ENCODE data around the gene BRD4. TPM values are rescaled to one million over a fixed set of nuclear protein-coding genes. Genes with fewer than 3 reads are reported as not detected.

Gene BRD4
- total RNA-seq, 1 donor from 2014 or later, result 129 TPM

DNA sequence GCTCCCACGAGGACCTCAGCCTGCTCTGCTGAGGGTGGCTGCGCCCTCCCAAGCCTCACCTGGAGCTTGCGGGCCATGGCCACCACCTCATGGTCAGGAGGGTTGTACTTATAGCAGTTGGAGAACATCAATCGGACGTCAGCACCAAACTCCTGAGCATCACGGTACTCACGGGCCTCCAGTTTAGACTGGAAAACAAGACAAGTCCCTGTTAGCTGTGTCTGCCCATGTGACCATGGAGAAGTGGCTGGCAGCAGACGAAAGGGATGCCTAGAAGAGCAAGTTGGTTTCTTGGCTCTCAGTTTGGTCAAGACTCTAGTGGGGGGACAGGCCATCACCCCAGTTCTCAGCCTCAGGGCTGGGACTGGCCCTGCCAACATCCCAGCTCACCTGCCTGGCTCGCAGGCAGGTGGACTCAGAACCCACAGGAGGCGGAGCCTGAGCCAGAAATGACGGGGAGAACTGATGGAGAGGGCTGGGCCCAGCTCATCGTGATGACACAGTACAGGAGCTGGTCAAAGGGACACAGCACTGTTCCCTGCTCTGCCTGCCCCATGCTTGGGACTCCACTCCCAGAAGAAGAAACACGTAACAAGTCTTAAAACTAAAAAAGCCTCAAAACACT, 68.9 kb downstream of the BRD4 start:
- DNase-seq (ENCODE audit: low spot score), result no peak
- no peak overlapping the region for H3K4me3 Mint-ChIP-seq
- H3K27me3 Mint-ChIP-seq (ENCODE audit: insufficient read depth), result no peaks in the 10 kb centered on the region
- H3K9me3 Mint-ChIP-seq, result no peaks in the 10 kb centered on the region
- intact Hi-C loops (cut with micrococcal nuclease), result no loop called here
- peaks cover 39% of the 10 kb centered on the region for H3K36me3 Mint-ChIP-seq (ENCODE audit: low read depth)
- H3K4me1 Mint-ChIP-seq (ENCODE audit: low read depth), result peaks cover 9% of the 10 kb centered on the region
- H3K27ac Mint-ChIP-seq, result no peak overlapping the region

DNA sequence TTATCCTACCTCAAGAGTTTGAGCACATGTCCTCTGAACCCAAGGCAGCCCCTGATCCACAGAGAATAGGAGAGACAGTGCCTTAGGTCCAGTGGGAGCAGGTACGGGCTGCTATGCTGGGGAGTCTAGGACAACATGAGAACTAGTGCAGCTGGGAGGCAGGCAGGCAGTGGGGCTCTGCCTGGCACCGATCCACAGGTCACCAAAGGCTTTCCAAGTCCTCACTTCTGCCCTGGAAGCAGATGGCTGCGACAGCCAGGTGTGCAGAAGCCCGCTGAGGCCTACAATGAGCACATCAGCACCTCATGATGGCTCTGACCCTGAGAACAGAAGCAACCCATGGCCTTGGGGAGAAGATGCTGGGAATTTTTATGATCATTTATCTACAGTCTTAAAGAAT, 70.3 kb downstream of the BRD4 start:
- no peak overlapping the region for H3K27ac Mint-ChIP-seq
- no peak for DNase-seq (ENCODE audit: low spot score)
- H3K36me3 Mint-ChIP-seq (ENCODE audit: low read depth), result peaks cover 36% of the 10 kb centered on the region
- no peaks in the 10 kb centered on the region for H3K27me3 Mint-ChIP-seq (ENCODE audit: insufficient read depth)
- H3K4me3 Mint-ChIP-seq, result no peak overlapping the region
- intact Hi-C loops (cut with micrococcal nuclease), result no loop called here
- no peaks in the 10 kb centered on the region for H3K9me3 Mint-ChIP-seq
- H3K4me1 Mint-ChIP-seq (ENCODE audit: low read depth), result no peaks in the 10 kb centered on the region

DNA sequence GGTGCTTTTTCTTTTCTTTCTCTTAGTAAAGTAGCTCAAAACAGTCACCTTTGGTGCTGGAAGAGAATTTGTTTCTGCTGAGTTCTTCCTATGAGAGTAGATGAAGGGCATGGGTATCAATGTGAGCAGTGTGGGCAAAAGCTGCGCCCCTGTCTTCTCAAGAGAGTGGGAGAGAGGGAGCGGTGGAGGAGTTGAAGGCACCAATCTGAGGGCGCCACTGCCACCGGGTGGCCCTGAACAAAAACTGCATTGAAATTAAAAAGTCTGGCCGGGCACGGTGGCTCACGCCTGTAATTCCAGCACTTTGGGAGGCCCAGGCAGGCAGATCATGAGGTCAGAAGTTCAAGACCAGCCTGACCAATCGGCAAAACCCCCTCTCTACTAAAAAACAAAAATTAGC, 71.4 kb downstream of the BRD4 start:
- Mint-ChIP-seq H3K36me3 (ENCODE audit: low read depth) (peaks cover 42% of the 10 kb centered on the region), H3K27me3 (ENCODE audit: insufficient read depth) (no peaks in the 10 kb centered on the region), H3K9me3 (no peaks in the 10 kb centered on the region), H3K4me3 (no peak overlapping the region), H3K27ac (no peak overlapping the region), H3K4me1 (ENCODE audit: low read depth) (no peaks in the 10 kb centered on the region)
- no peak for DNase-seq (ENCODE audit: low spot score)
- intact Hi-C loops (cut with micrococcal nuclease), result no loop called here

DNA sequence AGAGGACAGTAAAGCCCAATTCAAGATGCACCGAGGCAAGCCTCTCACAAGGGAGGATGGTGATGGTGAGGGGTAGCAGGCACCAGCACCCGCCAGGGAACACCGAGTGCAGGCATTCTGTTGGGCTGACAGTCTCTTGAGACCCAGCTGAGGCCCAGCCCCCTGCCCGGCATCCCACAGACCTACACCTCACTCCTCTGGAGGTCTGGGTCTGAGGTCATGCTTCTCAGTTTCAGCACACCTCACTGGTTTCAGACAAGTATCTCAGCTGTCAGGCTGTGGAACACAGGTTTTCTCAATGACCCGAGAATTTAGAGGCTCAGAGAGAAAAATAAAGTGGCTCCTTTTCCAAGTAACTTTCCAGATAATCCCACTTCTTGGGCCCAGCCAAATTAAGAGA, 72.4 kb downstream of the BRD4 start:
- Mint-ChIP-seq H3K4me1 (ENCODE audit: low read depth) (no peaks in the 10 kb centered on the region), H3K4me3 (no peak overlapping the region), H3K9me3 (no peaks in the 10 kb centered on the region), H3K36me3 (ENCODE audit: low read depth) (peaks cover 43% of the 10 kb centered on the region), H3K27me3 (ENCODE audit: insufficient read depth) (no peaks in the 10 kb centered on the region), H3K27ac (no peak overlapping the region)
- no peak for DNase-seq (ENCODE audit: low spot score)
- intact Hi-C loops (cut with micrococcal nuclease), result no loop called here

DNA sequence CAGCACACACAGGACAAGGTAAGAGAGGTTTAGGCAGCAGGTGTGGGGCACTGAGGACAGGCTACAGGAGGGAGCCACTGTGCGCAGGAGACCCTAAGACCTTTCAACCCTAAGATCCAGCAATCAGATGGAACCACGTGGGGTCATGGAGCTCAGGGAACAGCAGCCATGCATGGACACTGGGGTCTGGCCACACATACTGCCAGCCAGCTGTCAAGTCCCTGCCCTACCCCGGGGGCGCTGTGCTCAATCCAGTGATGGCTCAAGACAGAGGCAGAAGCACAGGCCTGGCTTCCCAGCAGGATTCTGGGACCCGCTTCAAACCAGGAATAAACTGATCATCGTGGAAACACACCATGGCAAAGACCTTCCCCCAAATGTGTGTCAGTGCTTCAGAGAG, 74.6 kb downstream of the BRD4 start:
- intact Hi-C loops (cut with micrococcal nuclease), result no loop called here
- no peak for DNase-seq (ENCODE audit: low spot score)

DNA sequence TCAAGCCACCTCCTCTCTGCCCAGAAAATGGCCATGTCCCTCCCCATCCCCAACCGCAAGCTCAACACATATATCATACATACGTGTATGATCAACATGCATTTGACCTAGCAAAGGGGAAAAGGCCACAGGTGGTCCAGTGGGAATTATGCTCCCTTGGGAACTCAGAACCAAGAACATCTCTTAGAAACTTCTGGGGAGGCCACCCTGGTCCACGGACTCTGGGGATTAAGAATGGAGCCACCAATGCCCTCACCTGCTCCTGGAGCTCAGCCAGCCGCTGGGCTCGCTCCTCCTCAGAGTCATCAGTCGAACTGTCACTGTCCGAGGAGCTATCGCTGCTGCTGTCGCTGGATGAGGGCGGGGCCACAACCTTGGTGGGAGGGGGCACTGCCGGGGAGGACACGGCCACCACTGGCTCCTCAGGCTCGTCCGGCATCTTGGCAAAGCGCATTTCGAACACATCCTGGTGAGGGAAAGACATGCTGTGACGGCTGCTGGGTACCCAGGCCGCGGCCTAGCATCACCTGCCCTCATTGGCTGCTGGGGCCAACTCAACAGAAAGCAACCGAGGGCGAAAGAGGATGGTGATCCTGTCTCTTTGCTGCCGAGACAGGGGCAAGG, 75.5 kb downstream of the BRD4 start:
- no peaks in the 10 kb centered on the region for H3K4me1 Mint-ChIP-seq (ENCODE audit: low read depth)
- DNase-seq (ENCODE audit: low spot score), result no peak
- no peak overlapping the region for H3K4me3 Mint-ChIP-seq
- no peaks in the 10 kb centered on the region for H3K27me3 Mint-ChIP-seq (ENCODE audit: insufficient read depth)
- intact Hi-C loops (cut with micrococcal nuclease), result no loop called here
- H3K27ac Mint-ChIP-seq, result no peak overlapping the region
- H3K9me3 Mint-ChIP-seq, result no peaks in the 10 kb centered on the region
- H3K36me3 Mint-ChIP-seq (ENCODE audit: low read depth), result peaks cover 37% of the 10 kb centered on the region

More for the DNA sequence above, 74.6 kb downstream of the BRD4 start:
- Mint-ChIP-seq H3K4me3 (no peak overlapping the region), H3K9me3 (no peaks in the 10 kb centered on the region), H3K4me1 (ENCODE audit: low read depth) (no peaks in the 10 kb centered on the region), H3K27ac (no peak overlapping the region), H3K27me3 (ENCODE audit: insufficient read depth) (no peaks in the 10 kb centered on the region), H3K36me3 (ENCODE audit: low read depth) (peaks cover 34% of the 10 kb centered on the region)

DNA sequence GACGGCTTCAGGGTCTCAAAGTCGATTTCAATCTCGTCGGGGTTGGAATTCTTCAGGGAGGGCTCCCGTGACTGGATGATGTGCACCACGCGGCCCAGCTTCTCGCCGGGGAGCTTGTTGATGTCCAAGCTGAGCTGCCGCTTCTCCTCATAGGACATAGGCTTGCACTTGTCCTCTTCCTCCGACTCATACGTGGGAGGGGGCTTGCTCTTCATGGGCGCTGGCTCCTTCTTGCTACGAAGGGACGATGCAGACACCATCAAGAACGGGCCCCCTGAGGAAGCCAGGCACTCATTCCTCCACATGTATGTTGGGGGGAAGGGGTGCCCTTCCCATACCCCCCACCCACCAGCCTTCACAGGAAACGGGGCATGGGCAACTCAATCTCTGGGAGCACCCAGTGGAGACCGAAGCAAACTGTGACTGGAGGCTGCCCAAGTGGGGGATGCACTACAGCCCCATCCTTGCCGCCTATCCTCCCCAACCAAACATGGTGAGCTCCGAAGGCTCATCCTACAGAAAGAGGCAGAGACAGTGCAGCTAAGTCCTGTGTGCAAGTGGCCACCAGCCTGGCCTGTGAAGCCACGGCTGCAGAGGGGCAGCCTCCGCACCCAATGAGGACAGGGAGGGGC, 76.9 kb downstream of the BRD4 start:
- no peak overlapping the region for H3K27ac Mint-ChIP-seq
- H3K27me3 Mint-ChIP-seq (ENCODE audit: insufficient read depth), result no peaks in the 10 kb centered on the region

DNA sequence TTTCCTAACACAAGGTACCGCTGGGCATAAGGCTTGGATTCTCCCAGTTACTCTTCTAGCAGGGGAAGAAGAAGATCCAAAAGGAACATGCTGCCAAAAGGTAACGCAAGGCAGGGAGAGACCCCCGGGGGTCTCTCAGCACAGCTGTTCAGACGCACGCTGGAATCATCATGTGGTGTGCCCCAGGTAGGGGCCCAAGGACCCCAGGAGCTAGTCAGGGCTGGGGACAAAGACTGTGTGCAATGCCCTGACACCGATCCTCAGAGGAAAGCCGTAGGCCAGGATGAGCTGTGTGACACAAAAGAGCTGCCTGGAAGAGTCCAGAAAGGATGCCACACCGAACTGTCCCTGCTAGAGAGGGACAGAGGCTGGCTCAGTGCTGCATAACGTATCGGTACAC, 77.8 kb downstream of the BRD4 start:
- Mint-ChIP-seq H3K4me3 (no peak overlapping the region), H3K36me3 (ENCODE audit: low read depth) (peaks cover 31% of the 10 kb centered on the region), H3K4me1 (ENCODE audit: low read depth) (no peaks in the 10 kb centered on the region), H3K27ac (no peak overlapping the region), H3K27me3 (ENCODE audit: insufficient read depth) (no peaks in the 10 kb centered on the region), H3K9me3 (no peaks in the 10 kb centered on the region)
- intact Hi-C loops (cut with micrococcal nuclease), result no loop called here
- DNase-seq (ENCODE audit: low spot score), result no peak

More for the DNA sequence above, 76.9 kb downstream of the BRD4 start:
- intact Hi-C loops (cut with micrococcal nuclease), result no loop called here
- DNase-seq (ENCODE audit: low spot score), result no peak
- H3K4me3 Mint-ChIP-seq, result no peak overlapping the region
- peaks cover 32% of the 10 kb centered on the region for H3K36me3 Mint-ChIP-seq (ENCODE audit: low read depth)
- no peaks in the 10 kb centered on the region for H3K9me3 Mint-ChIP-seq
- no peaks in the 10 kb centered on the region for H3K4me1 Mint-ChIP-seq (ENCODE audit: low read depth)

DNA sequence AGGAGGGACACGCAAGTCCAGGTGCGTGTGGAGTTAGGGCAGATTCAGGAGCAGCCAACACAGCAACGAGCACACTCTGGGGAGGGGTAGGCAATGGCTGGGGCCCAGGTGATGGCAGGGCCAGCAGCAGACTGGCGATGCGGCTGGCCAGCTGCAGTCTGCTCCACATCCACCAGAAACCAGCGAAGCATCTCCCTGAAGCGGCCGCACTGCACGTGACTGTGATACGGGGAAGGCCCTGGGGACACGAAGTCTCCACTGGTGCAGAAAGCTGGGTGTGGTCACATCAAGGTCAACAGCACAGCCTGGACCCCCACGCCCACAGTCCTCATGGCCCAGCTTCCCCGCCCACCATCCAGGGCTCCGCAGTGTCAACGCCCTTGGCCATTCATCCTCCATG, 78.8 kb downstream of the BRD4 start:
- Mint-ChIP-seq H3K4me3 (no peak overlapping the region), H3K27ac (no peak overlapping the region), H3K9me3 (no peaks in the 10 kb centered on the region), H3K27me3 (ENCODE audit: insufficient read depth) (no peaks in the 10 kb centered on the region), H3K4me1 (ENCODE audit: low read depth) (no peaks in the 10 kb centered on the region), H3K36me3 (ENCODE audit: low read depth) (peaks cover 29% of the 10 kb centered on the region)
- intact Hi-C loops (cut with micrococcal nuclease), result no loop called here
- no peak for DNase-seq (ENCODE audit: low spot score)

DNA sequence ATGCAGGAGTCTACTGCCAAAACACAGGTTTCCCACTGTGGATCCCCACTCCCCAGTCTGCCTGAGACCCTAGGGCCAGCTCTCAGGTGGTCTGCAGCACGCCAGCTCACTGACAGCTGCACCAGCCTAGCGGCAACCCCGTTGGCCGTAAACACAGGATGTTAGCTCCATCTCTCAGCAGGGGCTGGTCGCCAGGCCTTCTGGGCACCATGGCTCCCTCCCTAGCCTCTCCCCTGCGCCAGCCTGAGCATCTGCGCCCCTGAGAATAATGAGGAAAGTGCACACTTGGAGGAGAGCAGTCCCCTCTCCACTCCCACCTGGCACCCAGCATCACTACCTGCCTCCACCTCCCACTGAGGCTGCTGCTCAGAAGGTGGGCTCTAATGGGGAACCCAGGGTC, 79.3 kb downstream of the BRD4 start:
- H3K9me3 Mint-ChIP-seq, result no peaks in the 10 kb centered on the region
- no peak for DNase-seq (ENCODE audit: low spot score)
- no peak overlapping the region for H3K27ac Mint-ChIP-seq
- peaks cover 31% of the 10 kb centered on the region for H3K36me3 Mint-ChIP-seq (ENCODE audit: low read depth)
- H3K4me1 Mint-ChIP-seq (ENCODE audit: low read depth), result no peaks in the 10 kb centered on the region
- intact Hi-C loops (cut with micrococcal nuclease), result no loop called here
- no peak overlapping the region for H3K4me3 Mint-ChIP-seq
- H3K27me3 Mint-ChIP-seq (ENCODE audit: insufficient read depth), result no peaks in the 10 kb centered on the region

DNA sequence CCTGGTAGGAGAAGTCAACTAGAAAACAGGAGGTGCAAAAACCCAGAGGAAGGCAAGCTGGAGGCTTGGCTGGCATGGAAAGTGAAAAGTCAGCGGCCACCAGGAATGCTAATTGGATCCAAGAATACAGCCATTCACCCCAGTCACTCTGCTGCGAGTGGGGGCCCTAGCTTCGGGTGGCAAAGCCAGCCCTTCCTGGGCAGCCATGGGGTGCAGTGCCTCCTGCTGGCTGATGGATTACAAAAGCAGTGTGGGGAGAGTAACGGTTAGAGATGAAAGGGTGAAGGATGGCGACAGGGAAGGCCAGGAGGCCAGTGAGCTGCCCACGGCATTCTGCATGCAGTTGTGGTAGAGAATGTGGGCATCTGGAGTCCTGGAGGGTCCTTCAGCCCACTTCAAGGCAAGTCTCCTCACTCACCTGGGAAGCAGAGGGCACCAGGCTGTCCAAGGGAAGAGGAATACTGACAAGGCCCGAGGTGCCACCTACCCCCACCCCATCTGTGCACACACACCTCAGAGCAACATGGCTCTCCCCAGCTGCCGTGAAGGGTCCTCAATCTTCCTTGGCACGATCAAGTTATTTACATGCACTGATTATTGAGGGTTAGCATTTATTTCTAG, 79.8 kb downstream of the BRD4 start:
- intact Hi-C loops (cut with micrococcal nuclease), result no loop called here
- no peak overlapping the region for H3K27ac Mint-ChIP-seq
- no peaks in the 10 kb centered on the region for H3K4me1 Mint-ChIP-seq (ENCODE audit: low read depth)
- H3K9me3 Mint-ChIP-seq, result no peaks in the 10 kb centered on the region
- H3K4me3 Mint-ChIP-seq, result no peak overlapping the region
- no peaks in the 10 kb centered on the region for H3K27me3 Mint-ChIP-seq (ENCODE audit: insufficient read depth)
- DNase-seq (ENCODE audit: low spot score), result no peak
- peaks cover 28% of the 10 kb centered on the region for H3K36me3 Mint-ChIP-seq (ENCODE audit: low read depth)

DNA sequence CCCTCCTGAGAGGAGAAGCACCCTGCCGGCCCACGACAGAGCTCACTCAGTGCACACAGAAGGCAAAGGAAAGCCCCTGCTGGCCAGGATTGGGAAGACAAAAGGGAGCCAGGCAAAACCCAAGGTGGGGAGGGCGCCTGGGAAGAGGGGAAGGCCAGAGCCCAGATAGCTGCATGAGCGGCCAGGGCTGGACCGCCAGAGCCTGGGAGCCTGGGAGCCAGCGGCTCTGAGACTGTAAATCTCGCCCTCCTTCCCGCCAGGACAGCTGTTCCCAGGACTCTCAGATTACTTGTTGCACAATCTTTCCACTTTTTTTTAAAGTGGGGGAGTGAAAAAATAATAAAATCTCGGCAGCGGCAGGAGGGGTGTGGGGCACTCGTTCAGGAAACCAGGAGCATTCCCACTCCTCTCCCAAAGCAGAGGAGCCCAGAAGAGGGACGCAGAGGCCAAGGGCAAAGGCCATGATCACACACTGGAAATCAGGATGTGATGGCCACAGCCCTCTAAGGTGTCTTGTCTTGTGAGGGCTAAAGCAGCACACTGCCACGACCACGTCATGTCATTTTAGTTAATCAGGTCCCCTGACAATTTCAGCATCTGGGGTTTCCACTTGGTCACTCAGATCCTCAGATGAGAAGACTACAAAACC, 80.5 kb downstream of the BRD4 start:
- Mint-ChIP-seq H3K36me3 (ENCODE audit: low read depth) (peaks cover 23% of the 10 kb centered on the region), H3K4me3 (no peak overlapping the region), H3K27ac (no peak overlapping the region), H3K9me3 (no peaks in the 10 kb centered on the region), H3K27me3 (ENCODE audit: insufficient read depth) (no peaks in the 10 kb centered on the region), H3K4me1 (ENCODE audit: low read depth) (no peaks in the 10 kb centered on the region)
- intact Hi-C loops (cut with micrococcal nuclease), result no loop called here
- DNase-seq (ENCODE audit: low spot score), result no peak

Data from activated T-helper 1 cell treated with anti-CD3 and anti-CD28 coated beads, Interleukin-12 subunit alpha, Interleukin-12 subunit beta, Interleukin-2, Interleukin-4 antibody, amounts not matched to agents 30 ng/mL and 10 ng/mL and 1 ng/mL, durations not matched to agents 14 hours and 24 hours and 36 hours (primary cell).